ENCODE results near the gene CUL3.
"Not testable (repeated sequence)": the region's sequence is repeated elsewhere in the genome, so short reads cannot be mapped to it uniquely, and the experiment has no call there.

CUL3 gene

DNA sequence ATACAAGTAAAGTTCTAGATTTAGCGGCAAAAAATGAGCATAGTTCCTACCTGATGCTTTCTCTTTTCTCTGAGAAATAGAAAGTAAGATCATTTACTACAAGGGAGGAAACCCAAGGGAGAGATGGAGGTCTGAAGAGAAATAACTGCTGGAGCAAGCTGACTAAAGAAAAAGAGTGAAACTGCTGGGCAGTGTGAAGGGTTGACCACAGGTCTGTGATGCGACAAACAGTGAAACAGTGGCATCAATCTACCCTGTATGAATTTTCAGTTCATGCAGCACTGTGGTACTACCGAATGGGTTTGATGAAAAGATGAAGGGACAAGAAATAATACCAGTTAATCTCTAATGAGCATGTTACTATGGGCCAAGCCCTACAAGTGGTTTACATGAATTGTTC is 52.2 kb downstream of the CUL3 start:
- DNase-seq: no peak

GRCh38 chr2:224532441-224532840 is 52.7 kb downstream of the CUL3 start:
- DNase-seq: no peak

DNA sequence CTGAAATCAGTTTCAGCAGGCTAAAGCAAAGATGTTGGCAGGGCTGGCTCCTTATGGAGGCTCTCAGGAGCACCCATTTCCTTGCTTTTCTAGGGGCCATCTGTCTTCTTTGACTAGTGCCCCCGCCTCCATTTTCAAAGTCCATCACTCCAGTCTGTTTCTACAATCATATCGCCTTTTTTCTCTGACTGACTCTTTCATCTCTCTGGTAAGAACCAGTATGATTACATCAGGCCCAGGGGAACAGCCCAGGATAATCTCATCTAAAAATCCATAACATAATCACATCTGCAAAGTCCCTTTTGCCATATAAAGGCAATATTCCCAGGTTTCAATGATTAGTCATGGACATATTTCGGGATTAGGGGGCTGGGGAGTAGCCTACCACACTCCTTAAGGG is 57.0 kb downstream of the CUL3 start:
- no peak for DNase-seq

DNA sequence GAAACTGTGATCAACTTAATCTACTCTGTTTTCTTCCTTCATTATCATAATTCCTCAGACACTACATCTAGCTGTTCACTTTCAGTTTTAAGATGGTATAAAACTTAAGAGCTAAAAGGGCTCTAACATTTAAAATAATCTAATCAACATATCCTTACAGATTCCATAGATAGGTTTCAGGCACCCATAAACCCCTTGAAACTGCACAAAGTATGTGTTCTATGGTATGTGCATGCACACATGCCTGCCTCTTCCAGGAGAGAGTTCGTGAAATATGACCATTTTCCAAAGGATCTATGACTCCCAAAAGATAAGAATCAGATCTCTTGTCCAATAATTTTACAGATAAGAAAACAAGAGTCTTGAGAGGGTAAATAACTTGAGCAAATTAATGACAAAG is 59.4 kb downstream of the CUL3 start:
- DNase-seq: no peak

GRCh38 chr2:224524657-224525056 is 60.5 kb downstream of the CUL3 start:
- DNase-seq: no peak

DNA sequence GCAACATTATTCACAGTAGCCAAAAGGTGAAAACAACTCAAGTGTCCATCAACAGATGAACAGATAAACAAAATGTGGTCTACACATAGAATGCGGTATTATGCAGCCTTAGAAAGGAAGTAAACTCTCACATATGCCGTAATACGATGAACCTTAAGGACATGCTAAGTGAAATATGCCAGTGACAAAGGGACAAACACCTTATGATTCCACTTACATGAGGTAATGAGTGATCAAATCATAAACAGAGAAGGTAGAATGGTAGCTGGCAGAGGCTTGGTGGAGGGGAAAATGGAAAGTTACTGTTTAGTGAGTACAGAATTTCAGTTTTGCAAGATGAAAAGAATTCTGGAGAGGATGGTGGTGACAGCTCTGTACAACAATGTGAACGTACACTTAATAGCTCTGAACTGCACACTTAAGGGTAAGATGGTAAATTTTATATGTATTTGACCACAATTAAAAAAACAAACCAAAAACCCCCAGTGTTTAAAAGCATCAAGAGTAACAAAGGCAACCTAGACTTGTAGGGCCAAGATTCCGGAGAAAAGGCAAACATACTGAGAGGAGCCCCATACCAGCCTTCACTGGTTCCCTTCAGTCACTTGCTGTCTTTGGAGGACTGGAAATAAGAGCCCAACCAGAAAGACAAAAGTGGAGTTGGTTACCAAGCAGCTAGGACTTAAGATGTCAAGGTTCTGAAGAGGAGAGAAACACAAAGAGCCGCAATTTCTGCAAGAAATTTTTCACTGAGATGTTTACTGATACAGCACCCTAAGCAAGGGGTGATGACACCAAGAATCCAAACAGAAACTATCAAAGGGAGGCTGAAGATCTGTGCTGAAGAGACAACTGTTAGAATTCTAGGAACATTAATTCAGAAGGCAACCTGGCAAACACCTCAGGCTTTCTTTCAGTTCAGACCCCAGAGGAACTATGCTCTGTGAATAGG is 61.3 kb downstream of the CUL3 start:
- DNase-seq: no peak

- DNase-seq: not testable (repeated sequence)
Observed at GRCh38 chr2:224522483-224522882, 62.7 kb downstream of the CUL3 start.

GRCh38 chr2:224520064-224520463 is 65.1 kb downstream of the CUL3 start:
- DNase-seq: no peak

- DNase-seq: no peak
Observed at GRCh38 chr2:224518806-224519580, 66.2 kb downstream of the CUL3 start.

DNA sequence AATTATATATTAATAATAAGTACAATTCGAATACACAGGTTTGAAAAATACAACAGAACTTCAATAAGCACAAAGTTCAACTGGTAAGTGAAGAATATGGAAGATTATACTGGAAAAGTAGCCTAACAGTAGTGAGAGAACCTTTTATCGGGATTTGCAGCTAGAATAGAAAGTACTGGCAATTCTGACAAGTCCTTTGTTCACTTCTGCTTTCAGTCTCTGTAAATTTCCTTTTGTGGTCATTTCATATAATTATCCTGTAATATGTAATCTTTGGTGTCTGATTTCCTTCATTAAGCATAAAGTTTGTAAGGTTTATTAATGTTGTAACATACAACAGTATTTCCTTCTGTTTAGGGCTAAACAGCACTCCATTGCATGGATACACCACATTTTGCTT is 67.2 kb downstream of the CUL3 start:
- DNase-seq: no peak

- DNase-seq: not testable (repeated sequence)
Observed at GRCh38 chr2:224516393-224516792, 68.8 kb downstream of the CUL3 start.

DNA sequence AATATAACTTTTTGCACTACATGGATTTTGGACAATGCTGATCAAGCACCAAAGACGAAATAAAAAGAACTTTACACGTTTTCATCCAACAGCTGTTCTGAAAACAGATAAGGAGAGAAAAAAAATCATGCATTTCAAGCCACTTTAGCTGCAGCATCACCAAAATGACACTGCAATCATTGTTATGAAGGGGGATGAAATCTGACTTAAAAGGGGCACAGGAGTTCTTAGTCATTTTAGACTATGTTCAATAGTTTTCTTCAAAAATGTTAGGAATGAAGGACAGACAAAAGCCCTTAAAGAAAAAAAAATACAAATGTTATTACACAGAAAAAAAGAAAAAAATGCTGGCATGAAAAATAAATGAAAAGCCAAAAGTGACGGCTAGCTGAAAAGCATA is 71.2 kb downstream of the CUL3 start:
- no peak for DNase-seq

DNA sequence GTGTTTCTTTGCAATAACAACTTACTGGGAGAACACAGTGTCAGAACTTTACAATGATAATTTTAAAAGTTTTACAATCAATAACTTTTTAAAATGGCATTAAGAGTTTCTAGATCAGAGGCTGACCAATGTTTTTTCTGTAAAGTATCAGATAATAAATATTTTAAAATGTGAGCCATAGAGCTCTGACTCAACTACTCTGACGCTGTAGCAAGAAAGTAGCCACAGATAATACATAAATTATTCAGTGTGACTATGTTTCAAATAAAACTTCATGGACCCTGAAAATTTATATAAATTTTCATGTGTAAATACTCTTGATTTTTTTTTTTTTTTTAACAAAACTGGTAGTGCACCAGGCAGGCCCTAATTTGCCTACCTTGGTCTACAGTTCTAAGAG is 77.4 kb downstream of the CUL3 start:
- DNase-seq: no peak

- DNase-seq: no peak
Observed at GRCh38 chr2:224506494-224506893, 78.7 kb downstream of the CUL3 start.

DNA sequence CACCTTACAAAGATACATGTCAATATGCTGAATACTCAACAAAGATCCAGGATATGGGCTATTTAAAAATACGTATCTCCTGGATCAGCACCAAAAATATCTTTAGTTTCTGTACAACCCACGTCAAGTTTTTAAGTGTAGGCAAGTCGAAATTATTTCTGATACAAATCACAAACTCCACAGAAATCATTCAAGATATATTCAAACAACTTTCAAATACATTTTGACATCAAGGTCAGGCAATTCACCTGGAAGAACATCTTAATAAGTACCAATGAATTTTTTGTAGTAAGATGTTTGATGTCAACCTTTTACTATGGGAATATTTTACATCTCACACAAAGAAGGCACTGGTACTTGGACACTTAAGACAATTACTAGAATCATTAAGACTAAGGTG is 86.2 kb downstream of the CUL3 start:
- DNase-seq: no peak

GRCh38 chr2:224492531-224492930 is 92.6 kb downstream of the CUL3 start:
- no peak for DNase-seq

DNA sequence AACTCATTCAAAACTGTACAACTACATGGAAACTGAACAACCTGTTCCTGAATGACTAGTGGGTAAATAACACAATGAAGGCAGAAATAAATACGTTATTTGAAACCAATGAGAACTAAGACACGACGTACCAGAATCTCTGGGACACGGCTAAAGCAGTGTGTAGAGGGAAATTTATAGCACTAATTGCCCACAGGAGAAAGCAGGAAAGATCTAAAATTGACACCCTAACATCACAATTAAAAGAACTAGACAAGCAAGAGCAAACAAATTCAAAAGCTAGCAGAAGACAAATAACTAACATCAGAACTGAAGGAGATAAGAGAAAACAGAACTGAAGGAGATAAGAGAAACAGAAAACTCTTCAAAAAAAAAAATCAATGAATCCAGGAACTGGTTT is 97.2 kb downstream of the CUL3 start:
- DNase-seq: not testable (repeated sequence)

GRCh38 chr2:224485081-224486014 is 99.8 kb downstream of the CUL3 start:
- DNase-seq: not testable (repeated sequence)

GRCh38 chr2:224479826-224480225 is 105.3 kb downstream of the CUL3 start:
- DNase-seq: no peak

DNA sequence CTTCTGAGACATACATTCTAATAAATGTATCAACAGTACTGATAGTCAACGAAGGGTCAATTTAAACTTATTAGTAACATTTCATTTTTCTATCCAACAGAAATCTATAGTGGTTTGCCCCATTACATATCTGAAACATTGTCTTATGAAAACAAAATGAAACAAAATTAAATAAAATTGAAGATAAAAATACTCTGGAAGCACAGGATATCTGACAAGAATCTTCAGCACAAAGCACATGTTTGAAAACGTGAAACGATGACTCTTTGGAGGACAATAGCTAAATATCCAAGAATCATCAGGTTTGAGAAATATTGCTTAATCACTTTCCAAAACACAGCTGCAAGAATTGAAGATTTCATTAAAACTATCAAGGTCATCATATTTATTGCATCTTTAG is 112.3 kb downstream of the CUL3 start:
- DNase-seq: no peak

DNA sequence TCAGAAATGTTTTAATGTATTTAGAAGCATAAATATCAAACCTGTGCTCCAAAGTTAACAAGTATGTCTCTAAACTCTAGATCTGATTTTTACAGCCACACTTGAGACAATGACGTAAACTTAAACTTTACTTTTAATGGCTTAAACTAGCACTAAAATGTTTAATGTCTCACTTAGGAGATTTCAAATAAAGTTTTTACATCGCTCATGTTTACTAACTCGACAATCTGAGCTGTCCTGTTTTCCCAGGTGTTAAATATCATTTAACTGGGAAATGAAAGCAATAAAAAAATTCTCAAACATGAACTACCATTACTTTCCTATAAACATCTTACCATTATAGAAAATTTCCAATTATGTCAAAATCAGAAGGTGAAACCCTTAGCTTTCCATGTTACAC is 113.0 kb downstream of the CUL3 start:
- DNase-seq: no peak

DNA sequence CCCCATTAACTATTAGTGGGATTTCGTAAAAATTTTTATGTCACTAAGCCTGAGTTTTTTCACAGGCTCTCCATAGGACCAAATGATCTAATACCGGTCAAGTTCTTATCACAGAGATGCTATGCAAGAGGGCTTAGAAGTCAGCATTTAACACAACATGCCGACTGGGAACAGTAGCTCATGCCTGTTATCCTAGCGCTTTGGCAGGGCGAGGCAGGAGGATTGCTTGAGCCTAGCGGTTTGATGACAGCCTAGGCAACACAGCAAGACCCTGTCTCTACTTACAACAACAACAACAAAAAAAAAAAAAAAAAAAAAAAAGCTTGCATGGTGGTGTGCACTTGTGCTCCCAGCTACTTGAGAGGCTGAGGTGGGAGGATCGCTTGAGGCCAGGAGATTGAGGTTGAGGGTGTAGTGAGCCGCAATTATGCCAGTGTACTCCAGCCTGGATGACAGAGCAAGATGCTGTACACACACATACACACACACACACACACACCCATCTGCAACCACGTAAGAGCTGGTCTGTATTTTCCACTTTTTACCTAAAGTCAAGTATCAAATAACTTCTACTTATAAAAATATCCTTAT is 115.7 kb downstream of the CUL3 start:
- DNase-seq: no peak
